HG03378 (cell line): Measurements from ENCODE around the gene CASKIN1.
"Not testable (repeated sequence)": the region's sequence is repeated elsewhere in the genome, so short reads cannot be mapped to it uniquely, and the experiment has no call there.

Experiments
- ATAC-seq: cut with Tn5 transposase; IDR thresholded peaks from one replicate; pipeline ENCODE4 v1.9.1; 2021; ENCODE audit warnings: mild to moderate bottlenecking, moderate library complexity; ENCODE audit not compliant: unreplicated experiment

The CASKIN1 gene

DNA sequence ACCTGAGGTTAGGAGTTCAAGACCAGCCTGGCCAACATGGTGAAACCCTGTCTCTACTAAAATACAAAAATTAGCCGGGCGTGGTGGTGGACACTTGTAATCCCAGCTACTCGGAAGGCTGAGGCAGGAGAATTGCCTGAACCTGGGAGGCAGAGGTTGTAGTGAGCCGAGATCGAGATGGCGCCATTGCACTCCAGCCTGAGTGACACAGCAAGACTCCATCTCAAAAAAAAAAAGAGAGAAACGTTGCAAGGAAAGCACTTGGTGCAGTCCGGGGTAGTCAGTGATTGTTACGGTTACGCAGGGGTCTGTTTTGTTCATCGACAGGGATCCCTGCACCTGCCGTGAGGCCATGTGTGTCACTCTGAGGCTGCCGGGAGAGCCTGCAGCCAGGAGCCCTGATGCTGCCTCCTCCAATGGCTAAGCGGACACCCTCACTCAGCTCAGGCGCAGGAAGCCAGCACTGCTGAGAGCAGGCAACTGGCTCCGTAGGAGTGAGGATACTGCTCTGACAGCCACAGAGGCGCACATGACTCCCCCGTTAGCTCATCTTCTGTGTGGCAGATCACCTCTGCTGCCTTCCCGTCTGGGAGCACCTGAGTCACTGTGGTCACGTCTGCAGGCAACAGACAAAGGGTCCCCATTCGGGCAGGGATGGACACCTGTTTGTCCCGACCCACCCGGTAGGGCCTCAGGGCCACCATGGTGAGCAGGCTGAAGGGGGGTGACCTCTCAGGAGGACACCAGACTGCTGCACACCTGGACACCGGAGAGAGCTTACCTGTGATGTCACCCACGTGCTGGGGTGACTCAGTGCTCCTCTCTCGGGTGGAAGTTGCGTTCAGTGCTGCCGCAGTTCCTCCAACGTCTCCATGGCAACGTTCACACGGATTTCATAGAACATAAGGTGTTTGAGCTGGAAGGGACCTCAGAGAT, 53.2 kb downstream of the CASKIN1 start:
- no peak for ATAC-seq

GRCh38 chr16:2135770-2136490, 60.5 kb downstream of the CASKIN1 start, which contains the start of gene PKD1:
TSS of gene PKD1 (minus strand) at chr16:2135898. CDS start at chr16:2135689, 209 bp downstream.
- not testable (repeated sequence) for ATAC-seq

DNA sequence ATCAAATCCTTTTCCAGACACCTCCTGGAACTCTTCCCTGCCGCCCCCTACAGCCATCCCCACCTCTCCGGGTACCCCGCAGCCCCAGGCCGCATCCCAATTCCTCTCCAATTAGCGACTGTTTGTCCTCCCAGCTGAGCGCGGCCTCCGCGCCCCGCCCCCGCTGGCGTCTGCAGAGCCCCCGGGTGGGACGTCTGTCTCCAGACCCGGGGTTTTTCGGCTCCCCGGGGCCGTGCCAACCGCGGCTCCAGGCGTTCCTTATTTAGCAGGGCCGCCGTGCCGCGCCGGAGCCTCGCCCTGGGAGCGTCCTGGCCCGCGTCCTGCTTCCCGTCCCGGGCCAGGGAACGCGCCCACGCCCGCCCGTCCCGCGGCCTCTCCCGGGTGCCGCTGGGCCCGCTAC, 61.3 kb downstream of the CASKIN1 start:
- ATAC-seq = not testable (repeated sequence)

DNA sequence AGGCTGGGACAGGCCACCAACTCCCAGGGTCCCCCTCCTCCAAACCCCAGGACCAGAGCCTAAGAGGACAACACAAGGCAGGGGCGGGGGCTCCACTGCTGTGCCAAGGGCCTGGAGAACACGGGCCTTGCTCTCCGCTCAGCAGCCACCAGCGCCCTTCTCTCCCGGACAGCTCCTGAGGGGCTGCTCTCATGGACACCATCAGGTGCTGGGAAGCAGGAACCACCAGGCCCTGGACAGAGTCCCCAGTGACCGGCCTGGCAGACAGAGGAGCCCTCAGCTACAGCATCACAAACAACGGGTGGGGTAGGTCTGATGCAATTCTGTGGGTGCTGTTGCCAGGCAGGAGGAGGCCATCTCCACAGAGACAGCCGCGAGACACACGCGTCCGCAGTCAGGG, 62.6 kb downstream of the CASKIN1 start:
- ATAC-seq = not testable (repeated sequence)

DNA sequence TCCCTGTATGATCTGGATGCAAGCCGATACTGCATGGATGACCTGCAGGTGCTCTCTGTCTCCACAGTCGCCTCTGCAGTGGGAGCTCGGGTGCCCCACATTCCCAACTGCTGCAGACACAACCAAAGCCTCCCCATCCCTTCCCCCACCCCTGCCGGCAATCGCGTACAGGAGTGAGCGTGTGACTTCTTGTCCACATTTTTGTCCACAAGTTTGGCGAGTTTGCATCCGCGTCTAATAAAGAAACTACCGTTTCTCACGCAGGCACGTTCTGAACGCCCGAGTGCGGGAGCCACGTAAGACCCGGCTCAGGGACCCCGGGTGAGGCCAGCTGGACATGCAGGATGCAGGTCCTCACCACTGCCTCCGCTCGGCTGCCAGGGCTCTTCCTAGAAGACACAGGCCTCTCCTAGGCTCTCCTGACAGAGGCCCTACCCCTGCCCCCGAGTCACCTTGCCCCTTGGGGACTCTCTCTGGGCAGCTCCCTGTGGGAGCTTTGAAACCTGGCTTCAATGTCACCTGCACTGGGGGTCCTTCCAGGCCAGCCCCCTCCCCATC, 66.4 kb downstream of the CASKIN1 start:
- ATAC-seq = not testable (repeated sequence)

DNA sequence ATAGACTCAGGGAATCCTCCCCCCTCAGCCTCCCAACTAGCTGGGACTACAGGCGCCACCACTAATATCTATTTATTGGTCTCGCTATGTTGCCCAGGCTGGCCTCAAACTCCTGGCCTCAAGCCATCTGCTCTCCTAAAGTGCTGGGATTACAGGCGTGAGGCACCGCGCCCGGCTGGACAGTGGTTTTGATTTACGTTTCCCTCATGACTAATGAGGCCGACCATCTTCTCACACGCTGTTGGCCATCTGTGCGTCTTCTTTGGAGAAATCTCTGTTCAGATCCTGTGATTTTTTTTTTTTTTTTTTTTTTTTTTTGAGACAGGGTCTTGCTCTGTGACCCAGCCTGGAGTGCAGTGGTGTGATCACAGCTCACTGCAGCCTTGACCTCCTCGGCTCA, 67.2 kb downstream of the CASKIN1 start:
- ATAC-seq = not testable (repeated sequence)

GRCh38 chr16:2127630-2128280, 68.7 kb downstream of the CASKIN1 start:
- not testable (repeated sequence) for ATAC-seq
